Right hindlimb (tissue), 1 donor: ENCODE results near the gene HOXA6.
A peak's percentile ranks its signal among the peaks of the same experiment; 100 is the strongest.

Experiments used
- DNase-seq: peaks from one replicate; pipeline ENCODE4 v3.0.0-alpha.2; 2018

HOXA6 gene

DNA sequence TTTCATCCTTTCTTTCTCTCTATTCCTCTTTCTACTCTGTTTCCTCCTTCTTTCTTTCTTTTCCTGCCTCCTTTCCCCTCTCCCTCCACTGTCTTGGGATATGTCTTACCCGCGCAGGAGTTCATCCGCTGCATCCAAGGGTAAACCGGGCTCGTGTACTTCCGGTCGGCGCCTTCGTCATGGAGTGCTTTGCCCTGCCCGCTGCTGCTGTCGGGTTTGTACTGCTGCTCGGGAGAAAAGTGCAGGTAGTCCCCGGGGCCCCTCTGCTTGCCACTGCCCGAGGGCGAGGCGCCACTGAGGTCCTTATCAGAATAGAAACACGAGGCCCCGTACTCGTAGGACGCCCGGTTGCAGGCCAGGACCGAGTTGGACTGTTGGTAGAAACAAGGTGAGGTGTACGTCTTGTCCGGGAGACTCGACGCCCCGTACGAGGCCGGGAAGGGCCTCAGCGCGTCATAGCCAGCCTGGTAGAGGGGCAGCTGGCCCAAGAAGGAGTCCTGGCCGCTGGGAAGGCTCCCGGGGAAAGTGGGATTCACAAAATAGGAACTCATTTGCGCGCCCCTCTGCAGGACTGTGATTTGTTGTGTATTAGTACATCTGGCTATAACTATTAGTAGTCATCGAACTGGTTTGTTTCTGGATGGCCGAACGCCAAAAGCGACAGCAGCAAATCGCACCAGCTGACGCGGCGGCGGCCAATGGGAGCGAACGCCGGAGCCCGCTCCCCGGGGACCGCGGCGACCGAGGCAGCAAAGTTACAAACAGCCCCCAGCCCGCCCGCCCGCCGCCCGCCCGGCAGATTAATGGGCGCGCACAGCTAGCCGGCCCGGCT lies at the start of gene HOXA6:
Gene HOXA6 (minus strand): TSS at position 576 of the 832 bp plus-strand sequence. CDS start 25 bp downstream, at position 551.
- peak; percentile 76 for DNase-seq

DNA sequence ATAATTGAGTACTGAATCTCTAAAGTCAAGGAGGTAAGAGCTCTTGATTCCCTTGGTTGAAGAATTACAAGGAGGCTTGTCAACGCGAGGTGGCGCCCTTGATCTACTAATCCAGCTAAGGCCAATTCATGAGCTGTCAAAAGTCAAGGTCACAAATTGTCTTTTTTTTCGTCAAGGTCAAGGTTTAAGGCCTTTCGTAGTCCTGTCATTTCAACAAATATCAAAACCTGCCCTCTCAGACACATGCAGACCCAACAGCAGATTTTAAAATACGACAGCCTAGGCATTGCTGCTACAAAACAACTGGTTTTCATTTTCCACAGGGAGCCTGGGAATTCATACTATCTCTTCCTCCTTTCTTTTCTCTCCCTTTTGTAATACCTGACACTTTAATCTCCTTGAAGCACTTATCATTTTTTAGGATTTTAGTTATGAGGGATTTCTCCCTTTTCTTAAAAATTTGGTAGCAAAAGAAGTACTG lies 48.8 kb upstream of the HOXA6 start:
- DNase-seq = peak; percentile 84

DNA sequence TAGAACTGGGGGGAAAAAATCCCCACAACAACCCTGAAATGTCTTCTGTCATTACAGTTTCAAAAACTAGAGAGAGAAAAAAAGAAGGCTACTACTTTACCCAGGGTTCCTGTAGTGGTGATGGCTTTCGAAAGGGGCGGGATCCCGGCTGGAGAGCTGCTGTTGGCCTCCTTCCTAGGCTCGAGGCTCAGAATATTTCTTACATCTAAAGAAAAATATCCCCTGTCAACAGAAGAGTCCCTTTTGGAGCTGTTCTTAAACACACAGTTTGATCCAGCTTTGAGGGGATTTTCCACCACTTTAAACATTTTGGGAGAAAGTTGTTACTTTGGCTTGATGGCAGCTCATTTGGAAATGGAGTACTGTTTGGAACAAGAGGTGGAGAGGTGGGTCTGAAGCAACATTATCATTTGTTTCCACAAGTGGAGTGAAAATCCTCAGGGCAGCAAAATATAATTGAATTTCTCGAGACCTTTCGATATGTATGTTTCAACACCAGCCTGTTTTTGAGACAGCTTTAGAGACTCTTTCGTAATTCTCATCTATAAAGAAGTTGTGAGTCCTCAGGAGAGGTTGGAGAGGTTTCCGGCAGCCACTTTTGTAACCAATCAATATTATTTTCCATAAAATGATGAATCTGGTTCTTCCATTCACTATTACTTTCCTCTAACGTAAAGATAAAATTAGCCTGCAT lies 47.3 kb upstream of the HOXA6 start:
- DNase-seq = peak; percentile 22

DNA sequence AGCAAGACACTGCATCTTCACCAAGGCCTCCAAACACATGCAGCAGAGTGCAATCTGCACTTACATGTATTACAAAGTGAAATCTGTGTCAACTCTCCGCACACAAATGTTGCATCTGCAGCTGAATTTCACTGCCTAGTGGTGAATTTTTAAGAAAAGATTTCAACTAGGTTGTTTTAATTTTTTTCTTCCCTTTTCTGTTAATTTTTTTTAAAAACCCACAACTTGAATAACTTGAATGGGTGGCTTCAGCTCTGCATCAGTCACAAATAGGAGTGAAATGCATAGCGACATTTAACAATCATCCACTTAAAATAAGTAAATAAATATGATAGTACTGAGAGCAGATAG lies 46.4 kb upstream of the HOXA6 start:
- DNase-seq = no peak

DNA sequence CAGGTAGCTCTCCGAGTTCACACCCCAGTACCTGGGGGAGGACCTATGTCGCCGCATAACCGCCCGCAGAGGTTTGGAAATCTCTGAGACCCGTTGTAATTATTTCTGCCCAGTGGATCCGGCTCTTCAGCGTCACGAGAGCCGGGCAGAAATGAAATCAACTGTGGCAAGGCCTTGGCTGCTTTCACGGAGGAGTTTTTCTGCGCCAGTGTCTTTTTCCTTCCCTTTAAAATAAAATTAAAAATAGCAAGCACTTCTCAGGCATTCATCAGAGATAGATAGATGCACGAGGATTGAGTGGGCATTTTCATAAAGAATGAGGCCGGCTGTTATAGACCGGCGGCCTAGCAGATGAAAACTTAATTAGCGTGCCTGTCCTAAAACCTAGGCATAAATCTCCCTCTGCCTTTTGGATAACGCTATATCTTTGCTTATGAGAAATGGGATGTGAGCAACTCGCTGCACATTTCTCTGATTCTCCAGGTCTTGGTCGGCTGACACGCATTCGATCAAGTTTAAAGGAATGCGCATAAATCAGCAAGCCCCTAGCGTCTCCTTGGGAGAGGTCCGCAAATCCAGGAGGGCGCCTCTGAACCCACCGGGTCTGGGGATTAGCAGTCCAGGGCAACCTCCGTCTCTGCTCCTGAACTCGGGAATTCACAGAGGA lies 45.9 kb upstream of the HOXA6 start:
- DNase-seq = peak; percentile 31

DNA sequence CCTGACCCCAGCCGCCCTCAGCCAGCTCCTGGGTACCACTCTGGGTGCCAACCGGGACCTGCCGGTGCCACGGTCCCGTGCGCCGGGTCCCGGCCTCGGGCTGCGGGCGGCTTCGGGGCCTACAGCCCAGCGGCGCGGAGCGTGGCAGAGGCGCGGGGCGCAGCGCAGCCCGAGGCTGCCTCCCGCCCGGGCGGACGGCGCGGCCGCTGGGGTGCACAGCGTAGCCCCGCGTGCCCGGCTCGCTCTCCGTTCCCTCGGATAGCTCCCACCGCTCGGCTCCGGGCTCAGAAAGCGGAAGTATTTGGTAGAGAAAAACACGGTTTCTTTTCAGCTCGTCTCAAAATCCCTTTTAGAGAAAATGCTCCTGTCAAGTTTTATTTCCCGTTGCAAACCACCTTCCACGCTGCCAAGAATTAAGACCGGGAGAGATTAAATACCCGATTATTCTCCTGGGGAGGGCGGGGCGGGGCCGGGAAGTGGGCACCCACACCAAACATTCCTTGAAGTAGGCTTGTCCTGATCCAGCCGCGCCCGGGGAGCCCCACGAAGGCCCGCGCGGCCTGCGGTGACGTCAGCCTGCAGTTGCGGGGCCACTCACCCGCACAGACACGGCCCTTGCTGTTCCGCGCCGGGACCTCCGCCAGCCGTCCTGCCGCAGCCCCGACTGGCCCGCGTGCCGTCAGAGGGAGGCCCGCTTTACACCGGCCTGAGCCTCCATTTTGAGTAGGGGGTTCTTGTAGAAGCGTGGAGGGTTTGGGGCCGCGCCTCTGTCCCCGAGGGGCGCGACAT lies 45.2 kb upstream of the HOXA6 start:
- peak; percentile 57 for DNase-seq

DNA sequence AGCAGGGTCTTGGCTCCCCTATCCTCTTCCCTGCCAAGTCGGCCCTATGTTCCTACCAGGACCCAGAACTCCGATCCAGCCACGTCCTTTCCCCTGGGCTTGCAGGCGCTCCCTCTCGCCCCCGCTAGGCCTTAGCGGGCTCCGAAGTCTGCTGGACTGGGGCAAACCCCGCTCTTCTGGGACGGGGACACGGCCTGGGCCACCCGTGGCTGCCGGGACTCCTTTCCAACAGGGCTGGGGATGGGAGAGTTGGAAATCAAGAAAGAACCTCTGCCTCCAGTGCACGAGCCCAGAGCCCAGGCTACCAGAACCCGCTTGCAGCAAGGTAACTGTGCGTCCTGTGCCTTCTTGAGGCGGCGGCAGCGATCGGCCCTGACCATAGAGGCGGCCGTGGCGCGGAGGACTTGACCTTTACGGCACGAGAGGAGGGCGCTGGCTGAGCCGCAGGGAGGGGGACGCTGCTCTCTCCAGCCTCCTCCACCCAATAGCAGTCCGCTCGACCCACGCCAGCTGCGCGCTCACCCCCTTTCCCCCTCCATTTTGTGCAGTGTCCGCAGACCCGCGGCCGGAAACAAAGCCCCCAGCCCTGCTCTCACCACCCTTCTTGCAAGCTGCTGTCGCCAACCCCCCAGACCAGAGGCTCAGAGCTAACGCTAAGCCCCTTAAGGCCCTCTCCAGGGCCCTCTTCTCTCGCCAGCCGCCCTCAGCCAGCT lies 44.4 kb upstream of the HOXA6 start:
- peak; percentile 55 for DNase-seq

DNA sequence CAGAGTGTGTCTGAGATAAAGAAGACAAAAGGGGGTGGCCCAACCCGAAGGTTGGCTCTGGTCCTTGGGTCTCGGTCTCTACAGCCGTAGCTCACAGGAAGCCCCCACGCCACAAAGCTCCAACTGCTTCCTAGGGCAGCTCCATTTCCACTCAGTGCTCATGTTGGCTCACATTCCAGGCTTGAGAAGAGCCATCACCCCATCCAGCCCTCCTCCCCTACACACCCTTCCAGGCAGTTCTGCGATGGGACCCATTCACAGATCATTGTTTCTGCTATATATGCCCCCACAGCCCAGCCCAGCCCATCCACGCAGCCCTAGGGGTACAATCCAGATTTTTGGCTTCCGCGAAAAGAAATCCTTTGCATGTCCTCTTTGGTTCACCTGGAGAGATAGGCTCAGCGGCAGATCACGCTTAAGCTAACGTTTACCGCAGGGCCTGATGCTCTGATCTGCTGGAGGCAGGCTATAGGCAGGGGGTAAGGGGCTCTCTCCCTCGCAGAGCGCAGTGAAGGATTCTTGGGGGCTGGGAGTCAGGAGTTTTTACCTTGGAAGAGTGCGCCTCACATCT lies 43.7 kb upstream of the HOXA6 start:
- peak; percentile 22 for DNase-seq

DNA sequence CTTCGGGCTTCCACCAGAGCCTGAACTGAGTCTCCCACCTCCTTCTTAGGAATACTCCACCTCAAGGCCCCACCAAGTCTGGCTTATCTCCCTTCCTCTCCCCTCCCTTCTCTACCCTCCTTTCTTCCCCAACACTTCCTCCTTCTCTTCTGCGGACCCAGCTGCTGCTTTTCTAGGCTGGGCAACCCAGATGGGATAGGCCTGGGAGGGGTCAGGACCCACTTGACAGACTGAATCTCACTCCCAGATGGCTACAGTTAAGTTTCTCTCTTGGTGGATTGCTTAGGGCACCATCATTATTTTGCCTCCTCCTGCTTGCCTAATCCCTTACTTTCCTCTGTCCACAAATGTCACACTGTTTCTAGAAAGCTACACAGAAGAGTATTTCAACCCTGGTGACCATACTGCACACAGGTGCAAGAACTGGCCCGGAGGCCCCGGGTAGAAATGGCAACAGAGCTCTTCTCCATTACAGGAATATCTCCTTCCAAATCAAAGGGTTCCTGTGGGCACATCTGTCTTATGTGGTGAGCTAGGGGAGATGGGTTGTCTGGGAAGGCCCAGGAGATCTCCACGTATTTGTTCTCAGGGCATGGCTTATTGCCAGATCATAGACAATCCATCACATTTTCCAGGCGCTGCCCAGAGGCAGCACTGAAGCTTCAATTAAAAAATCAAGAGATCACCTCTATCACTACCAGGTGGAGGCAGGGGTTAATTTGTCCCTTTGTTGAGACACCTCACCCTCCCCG lies 42.6 kb upstream of the HOXA6 start:
- DNase-seq = peak; percentile 24

DNA sequence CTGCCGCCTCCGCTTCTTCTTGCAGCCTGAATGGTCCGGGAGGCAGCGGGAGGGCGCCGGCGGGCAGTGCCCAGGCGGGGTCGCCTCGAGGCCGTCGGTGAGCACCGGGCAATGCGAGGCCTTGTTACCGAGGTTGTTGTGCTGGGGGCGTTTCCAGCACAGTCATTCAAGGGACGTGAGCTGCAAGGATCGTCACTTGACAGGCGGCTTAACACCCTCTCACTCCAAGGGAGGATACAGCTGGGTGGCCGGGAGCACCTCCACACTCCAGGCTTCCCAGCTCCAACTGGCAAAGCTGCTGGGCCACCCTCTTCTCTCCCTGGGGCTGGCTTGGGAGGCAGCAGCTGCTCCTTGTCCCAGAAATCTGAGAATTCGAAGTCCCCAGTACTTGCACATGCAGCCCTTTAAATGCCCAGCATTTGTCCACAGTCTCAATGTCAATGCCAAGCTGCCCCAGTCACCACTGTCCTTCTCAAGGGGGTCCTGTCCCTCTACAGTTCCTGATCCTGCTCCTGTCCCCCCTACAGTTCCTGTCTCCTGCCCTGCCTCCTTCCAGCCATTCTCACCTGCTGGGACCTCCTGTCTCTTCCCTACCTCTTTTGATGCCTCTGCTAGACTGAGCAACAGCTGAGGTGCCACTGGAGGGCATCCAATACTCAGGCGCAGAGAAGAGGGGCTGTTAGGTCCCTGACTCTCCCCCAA lies 41.9 kb upstream of the HOXA6 start:
- peak; percentile 41 for DNase-seq

DNA sequence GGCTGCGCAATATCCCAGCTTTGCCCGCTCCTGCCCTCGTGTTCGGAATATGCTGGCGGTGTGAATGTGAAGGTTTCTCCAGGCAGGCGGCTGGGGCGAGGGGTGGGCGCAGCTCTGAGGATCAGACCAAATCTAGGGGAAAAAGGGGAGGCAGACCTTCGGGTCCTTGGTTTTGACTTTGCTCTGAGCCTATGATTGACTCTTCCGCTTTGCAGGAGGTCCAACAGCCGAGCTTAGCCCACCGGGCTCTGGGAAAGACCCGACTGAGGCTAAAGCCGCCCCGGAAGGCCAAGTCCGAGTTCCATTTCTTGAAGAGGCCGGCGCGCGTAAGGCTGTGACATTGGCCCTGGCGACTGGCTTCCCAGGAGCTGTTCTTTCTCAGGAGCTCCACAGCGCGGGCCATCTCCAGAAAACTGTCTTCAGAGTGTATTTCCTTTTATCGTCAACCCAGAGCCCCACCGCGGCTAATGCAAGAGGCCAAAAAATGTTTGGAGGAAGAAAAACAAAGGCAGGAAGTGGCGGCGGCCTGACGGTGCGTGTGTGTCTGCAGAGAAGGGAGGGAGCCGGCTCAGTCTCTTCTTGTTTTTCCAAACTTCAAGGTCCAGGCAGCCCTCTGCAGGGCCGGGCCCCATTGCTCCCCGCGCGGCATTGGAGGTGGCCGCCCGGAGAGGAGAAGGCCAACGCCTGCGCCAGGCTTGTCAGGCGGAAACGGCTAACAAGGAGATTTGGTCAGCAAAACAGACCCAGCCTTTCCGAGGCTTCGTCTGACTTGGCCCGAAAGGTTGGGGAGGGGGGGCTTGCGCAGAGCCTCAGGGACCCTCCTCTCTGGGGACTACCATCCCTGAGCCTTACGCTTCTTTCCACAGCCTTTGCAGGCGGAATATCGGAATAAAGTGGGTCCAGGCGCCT lies 41.1 kb upstream of the HOXA6 start:
- peak; percentile 54 for DNase-seq

DNA sequence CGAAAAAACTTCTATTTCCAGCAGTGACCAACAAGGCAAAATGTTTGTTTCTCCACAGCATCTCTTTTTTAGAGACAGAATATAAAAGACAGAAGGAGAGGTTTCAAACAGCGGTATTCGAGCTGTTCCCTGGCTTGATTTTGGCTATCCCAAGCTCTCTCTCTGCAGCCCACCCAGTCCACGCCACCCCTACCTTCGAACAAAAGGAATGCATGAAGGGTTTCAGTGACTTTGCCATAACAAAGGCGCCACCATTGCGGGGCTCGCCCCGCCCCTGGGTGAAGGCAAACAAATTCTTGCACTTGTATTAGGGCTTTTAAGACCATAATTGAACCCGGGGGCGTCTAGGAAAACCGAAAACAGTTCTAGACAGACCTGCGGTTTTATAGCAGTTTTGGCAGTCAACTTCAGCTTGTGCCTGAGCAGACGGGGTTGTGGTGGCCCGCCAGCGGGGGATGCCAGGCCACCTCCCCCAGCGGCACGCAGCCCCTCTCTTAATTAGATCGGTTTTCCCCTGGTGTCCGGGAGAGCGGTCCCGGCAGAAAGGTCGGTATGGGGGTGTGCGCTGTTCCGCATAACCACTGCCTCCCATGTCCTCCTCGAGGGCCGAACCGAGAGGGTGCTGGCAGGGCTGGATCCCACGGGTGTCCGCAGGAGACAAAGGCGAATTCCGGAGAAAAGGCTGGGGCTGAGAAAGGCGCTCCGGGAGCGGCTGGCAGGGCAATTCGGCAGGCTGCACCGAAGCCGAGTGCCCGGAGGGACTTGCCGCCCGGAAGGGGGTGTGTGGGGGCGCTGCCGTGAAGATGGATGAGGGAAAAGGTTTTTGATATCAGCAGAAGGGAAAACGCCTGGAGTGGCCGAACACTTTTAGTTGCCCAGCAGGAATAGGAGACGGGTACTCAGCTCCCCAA lies 40.2 kb upstream of the HOXA6 start:
- DNase-seq = peak; percentile 45

DNA sequence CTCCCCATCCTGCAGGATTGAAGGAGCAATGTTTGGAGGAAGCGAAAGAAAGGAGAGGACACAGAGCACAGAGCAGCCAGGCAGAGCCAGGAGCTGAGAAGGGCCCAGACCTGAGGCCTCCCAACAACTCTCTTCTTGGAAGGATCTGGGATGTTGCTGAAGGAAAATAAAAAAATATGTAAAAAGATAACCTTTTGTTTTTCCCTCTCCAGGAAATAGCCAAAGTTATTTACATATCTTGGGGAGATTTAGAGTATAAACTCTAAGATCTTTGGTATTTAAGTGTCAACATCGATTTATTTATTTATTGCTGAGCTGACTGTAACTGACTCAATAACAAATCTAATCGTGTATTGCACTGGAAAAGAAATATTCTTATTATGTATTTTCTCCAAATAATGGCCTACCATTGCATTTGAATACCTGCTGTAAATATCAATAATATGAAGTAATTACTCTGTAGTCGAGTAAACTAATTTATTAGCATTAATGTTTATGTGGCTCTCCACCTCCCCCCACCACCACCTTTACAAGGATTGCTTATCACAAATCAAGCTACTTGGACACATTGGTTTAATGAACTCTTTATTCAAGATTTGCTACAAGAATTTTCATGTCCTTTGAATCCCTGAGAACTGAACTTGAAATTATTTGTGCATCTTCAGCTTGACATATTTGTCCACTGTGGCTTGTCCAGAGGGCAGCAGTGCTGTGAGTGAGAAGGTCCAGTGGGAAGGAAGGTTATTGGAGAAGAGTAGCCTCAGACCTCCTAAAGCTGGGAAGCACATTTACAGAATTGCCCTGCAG lies 39.3 kb upstream of the HOXA6 start:
- no peak for DNase-seq

DNA sequence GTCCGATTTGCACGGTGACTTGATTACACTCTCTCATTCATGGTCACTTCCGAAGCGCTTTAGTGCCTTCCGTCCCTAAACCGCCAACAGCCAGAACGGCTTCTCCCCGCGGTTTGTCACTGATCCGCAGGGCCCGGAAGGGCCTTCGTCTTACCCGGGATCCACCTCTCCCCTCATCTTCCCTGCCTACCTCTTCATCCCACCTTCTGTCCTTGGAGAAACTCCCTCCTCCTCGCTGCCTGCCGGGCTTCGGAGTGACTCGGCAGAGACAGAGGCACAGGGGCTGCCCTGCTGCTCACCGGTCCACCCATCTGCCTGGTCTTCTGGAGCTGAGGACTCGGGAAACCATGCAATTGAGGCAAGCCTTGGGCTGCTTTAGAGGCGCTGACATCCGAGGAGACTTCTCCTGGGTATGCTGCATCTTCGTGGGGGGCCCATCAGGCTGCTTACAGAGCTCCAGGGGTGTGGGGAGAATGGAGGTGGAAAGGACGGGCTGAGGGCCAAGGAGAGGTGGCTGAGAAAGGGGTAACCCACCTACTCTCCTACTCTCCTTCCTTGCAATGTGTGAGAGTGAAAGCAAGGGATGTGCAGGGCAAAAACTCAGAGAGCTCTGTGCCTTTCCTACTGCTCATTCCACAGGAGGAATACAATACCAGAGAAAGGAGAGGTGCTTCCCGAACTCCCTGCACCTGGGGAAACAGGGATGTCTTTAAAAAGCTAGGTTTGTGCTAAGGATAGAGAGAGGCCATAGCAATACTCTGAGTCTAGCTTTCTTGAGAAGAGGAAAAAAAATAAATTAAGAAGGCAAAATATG lies 38.5 kb upstream of the HOXA6 start:
- DNase-seq = peak; percentile 32

DNA sequence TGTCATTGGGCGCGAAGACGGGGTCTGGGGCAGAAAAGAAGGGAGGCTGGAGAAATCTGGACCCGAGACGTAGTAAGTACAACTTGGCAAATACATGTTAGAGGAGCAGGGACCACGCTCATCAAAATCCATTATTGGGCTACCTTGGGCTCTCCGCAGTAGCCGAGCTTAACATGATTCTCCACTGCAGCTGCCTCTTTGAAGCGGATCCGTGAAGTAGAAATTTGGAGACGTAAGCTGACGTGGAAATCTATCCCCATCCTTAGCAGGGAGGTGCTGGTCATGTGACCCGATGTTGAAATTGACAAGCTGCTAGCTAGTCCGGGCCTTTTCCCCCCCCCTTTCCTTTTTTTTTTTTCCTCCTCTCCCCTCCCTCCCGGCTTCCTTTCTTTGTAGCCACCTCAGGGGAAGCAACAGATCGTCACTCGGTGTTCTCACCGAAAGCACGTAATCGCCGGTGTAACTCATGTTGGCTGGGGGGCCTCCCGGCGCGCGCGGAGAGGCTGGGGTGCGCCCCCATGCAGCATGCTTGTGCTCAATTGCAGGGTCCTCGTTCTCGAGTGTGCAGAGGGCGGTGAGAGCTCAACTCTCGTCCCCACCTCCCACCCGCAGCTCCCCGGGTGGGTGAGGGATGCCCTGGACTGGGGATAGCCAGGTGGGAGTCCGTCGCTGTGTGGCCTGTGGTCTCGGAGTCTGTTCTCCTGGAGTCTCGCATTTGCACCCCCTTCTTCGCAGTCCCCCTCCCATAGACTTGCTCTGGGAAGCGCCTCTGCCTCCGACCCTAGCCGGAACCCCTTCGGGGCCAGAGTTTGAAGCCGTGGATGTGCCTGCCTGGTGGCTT lies 37.7 kb upstream of the HOXA6 start, which contains the start of gene HOXA11:
Gene HOXA11 (minus strand): TSS at position 220 of the 841 bp plus-strand sequence. CDS start 88 bp downstream, at position 132.
- peak; percentile 82 for DNase-seq
